ENCODE measurements around the gene HMG20B.
A peak's percentile ranks its signal among the peaks of the same experiment; 100 is the strongest.

HMG20B gene

GRCh38 chr19:3537101-3537437 lies 35.7 kb upstream of the HMG20B start:
- DNase-seq (ENCODE audit: low read depth in 2 of 2): no peak

DNA sequence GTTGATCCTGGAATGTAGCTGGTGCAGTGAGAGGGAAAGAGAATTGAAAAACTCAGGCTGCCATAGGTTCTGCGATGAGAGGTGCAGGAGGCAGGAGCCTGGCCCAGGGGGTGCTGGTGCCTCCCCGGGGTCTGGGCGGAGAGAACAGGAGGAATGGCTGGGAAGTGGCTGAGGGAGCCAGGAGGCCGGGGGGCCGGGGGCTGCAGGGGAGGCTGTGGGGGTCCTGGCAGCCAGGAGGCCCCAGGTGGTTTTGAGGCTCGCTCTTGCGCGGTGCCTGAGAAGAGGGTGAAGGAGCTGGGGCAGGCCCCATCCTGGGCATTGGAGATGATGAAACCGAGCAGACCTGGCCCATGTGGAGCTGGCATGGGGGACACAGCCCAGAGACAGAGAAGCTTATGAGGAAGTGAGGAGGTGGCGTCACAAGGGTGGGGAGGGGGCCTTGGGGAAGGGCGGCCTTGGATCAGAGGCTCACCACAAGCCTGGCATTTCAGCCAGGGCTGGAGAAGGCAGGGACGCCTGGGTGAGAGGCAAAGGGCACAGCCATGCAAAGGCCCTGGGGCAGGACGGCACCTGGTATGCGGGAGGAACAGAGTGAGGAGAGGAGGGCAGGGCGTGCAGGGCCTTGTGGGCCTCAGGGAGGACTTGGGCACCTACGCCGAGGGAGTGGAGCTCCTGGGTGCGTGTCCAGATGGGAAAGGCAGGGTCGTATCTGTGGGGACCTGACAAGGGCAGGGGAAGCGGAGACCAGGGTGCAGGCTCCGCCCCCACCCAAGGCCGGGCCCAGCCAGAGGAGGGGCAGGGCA lies 35.1 kb upstream of the HMG20B start:
- DNase-seq (ENCODE audit: low read depth in 2 of 2): no peak

- DNase-seq (ENCODE audit: low read depth in 2 of 2): no peak
These were observed 34.4 kb upstream of the HMG20B start for GRCh38 chr19:3538258-3538929.

GRCh38 chr19:3538965-3539755 lies 33.6 kb upstream of the HMG20B start, which contains the start of gene TEKTIP1:
Gene TEKTIP1, plus strand, starts transcription at chr19:3539174. Its CDS starts 4 bp downstream, at chr19:3539178.
- no peak for DNase-seq (ENCODE audit: low read depth in 2 of 2)

DNA sequence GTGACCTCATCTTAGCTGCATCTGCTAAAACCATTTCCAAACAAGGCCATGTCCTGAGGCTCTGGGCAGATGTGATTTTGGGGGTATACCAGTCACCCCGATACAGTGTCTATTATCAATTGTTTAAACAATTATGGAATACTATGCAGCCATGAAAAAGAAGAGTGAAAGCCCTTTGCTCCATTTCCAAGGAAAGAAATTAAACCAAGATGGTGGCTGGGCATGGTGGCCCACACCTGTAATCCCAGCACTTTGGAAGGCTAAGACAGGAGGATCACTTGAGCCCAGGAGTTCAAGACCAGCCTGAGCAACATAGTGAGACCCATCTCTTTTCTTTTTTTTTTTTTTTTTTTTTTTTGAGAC lies 33.0 kb upstream of the HMG20B start:
- no peak for DNase-seq (ENCODE audit: low read depth in 2 of 2)

DNA sequence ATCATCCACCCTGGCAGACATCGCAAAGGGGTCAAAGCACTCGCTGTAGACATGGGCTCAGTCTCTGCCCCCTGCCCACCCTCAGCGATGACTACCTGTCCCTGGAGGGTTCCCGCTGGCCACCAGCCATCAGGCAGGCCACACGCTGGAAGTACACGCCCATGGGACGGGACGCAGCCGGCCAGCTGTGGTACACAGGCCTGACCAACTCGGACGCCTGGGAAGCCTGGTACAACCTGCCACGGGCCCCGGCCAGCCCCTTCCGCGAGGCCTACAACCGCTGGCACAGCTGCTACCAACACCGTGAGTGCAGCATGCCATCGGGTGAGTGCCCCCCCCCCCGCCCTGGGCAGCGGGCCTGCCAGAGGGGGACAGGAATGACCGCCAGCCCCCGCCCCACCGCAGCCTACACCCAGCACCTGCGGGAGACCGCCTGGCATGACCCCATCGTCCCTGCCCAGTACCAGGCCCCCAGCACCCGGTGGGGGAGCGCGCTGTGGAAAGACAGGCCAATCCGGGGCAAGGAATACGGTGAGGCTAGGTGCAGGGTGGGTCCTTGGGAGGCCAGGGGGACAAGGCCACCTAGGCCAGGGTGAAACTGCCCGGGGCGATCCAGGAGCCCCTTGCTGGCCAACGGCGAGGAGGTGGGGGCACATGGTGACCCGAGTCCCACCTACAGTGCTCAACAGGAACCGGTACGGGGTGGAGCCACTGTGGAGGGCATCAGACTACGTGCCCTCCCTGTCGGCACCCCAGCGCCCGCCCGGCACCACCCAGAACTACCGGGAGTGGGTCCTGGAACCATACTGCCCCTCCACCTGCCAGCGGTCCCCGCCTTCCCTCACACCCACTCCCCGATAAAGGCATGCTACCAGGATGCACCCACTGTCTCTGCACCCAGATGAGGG lies 29.3 kb upstream of the HMG20B start:
- DNase-seq (ENCODE audit: low read depth in 2 of 2): no peak

GRCh38 chr19:3544058-3544376 lies 28.7 kb upstream of the HMG20B start:
- no peak for DNase-seq (ENCODE audit: low read depth in 2 of 2)

GRCh38 chr19:3544742-3545668 lies 27.7 kb upstream of the HMG20B start:
- DNase-seq (ENCODE audit: low read depth in 2 of 2): peak; percentile 71 to 78

DNA sequence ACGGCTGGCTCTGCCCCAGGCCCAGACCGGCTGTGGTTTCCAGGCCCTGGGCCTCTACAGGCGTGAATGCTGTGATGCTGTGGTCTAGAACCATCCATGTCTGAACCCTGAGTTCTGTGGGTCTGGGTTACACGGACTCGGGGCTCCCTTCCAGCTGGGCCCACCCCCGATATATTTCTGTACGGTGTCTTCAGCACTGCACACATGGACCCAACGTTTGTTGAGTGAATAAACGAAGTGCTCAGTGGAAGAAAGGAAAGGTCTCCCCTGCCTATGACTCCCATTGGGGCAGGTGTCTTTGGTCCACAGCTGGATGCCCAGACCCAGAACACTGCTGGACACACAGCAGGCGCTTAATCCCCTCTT lies 27.1 kb upstream of the HMG20B start:
- no peak for DNase-seq (ENCODE audit: low read depth in 2 of 2)

- DNase-seq (ENCODE audit: low read depth in 2 of 2): no peak
These were observed 26.6 kb upstream of the HMG20B start for GRCh38 chr19:3546119-3546518.

DNA sequence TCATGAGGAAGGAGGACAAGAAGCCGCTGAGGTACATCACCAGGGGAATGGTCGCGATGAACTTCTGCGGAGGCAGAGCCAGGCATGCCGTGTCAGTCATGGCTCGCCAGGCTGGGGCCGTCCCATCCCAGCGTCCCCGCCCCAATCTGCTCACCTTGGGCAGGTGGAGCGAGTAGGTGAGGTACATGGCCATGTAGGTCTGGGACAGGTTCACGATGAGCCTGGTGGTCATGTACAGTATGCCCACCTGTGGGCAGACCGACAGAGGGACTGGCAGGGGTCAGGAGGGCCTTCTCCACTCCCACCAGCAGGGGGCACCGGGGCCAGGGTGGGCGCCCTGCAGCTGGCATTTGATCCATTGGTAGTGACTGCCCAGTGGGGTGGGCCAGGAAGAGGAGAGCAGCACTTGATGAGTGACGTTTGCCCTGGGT lies 25.4 kb upstream of the HMG20B start:
- no peak for DNase-seq (ENCODE audit: low read depth in 2 of 2)

- no peak for DNase-seq (ENCODE audit: low read depth in 2 of 2)
These were observed 24.9 kb upstream of the HMG20B start for GRCh38 chr19:3547767-3548282.

DNA sequence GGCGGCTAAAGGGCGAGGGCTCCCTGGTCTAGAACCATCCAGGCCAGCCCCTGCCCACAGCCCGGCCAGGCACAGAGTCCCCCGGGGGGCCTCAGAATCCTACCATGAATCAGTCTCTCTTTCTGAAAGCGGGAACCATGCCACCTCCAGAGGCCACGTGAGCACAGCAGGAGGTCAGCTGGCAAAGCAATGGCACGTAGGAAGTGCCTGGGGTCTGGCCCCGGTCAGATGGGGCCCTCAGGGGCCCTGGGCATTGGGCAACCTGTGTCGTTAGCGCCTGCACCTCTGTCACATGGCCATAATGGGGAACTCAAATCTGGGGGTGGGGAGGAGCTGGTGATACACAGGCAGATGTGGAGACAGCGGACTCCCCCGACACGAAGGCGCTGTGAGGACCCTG lies 24.1 kb upstream of the HMG20B start:
- no peak for DNase-seq (ENCODE audit: low read depth in 2 of 2)

- no peak for DNase-seq (ENCODE audit: low read depth in 2 of 2)
These were observed 22.9 kb upstream of the HMG20B start for GRCh38 chr19:3549816-3550215.

- no peak for DNase-seq (ENCODE audit: low read depth in 2 of 2)
These were observed 21.6 kb upstream of the HMG20B start for GRCh38 chr19:3550947-3551791.

DNA sequence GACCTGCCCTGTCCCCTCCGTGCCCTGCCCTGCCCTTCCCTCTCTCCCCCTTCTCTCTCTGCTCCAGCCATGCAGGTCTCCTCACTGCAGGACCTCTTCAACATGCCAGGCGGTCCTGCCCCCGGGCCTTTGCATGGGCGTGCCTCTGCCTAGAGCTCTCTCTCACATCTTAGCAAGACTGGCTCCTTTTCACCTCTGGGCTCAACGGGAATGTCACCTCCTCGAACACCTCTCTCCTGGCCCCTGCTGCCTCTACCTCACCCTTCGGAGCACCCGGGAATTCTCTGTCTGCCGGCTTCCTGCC lies 21.0 kb upstream of the HMG20B start:
- no peak for DNase-seq (ENCODE audit: low read depth in 2 of 2)

DNA sequence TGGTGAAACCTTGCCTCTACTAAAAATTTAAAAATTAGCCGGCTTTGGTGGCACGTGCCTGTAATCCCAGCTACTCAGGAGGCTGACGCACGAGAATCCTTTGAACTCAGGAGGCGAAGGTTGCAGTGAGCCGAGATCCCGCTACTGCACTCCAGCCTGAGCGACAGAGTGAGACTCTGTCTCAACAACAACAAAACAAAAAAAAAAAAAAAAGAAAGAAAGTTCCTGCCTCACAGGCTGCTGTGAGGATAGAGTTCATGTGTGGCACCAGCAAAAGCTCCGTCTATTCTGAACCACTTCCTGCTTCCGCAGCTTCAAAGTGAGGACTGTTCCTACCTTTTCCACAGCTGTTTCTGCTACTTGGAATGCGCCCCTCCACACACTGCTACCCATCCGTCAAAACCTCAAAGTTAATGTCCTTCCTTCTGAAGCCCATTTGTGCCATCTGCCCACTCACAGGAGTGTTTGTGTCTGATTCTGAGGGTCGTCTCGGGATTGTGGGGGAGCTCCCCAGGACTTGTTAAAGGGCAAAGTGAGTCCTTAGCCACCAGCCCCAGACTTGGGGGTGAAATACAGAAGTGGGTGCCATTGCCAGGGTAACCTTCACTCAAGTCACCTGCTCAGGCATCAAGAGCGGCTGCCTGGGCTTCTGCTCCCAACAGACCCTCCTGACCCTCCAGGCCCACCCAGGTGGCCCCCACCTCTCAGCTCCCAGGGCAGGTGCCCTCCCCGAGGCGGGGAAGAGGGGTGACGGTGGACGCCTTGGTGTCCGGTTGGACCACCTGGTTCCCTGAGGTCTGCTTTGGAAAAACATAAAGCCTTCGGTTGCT lies 18.3 kb upstream of the HMG20B start:
- no peak for DNase-seq (ENCODE audit: low read depth in 2 of 2)

GRCh38 chr19:3555653-3556422 lies 16.9 kb upstream of the HMG20B start:
- no peak for DNase-seq (ENCODE audit: low read depth in 2 of 2)

All from activated CD4-positive, alpha-beta T cell treated with anti-CD3 and anti-CD28 coated beads for 24 hours (primary cell).